T47D (cell line): ENCODE data around the gene IL17RA.
"Not testable (repeated sequence)": the region's sequence is repeated elsewhere in the genome, so short reads cannot be mapped to it uniquely, and the experiment has no call there.

Experiments
- DNase-seq, 2 experiments: peaks; one replicate each; pipeline versions ENCODE4 v3.0.0 to v3.0.0-alpha.2; 2011 to 2012; ENCODE audit warnings: low read depth in 1 of 2, low spot score in 1 of 2
- JUND ChIP-seq: IDR thresholded peaks from 2 replicates; pipeline ENCODE4 v1.6.1; 2012; ENCODE audit warnings: low read depth
- in situ Hi-C: cut with HindIII; loops from 2 replicates; pipeline ENCODE4 v1.10.0; 2016; ENCODE audit warnings: low sequenced_read_pairs, low pct_unique_long_range_greater_than_20kb

Gene IL17RA

GRCh38 chr22:17084554-17085276 is at the start of gene IL17RA:
TSS of gene IL17RA (plus strand) at chr22:17085000. CDS start at chr22:17085092, 92 bp downstream.
- peak; percentile 78 to 96 for DNase-seq

GRCh38 chr22:17035246-17035645 is 49.6 kb upstream of the IL17RA start:
- in situ Hi-C loops = no loop called here
- DNase-seq = no peak
- TF ChIP-seq JUND = no peak

More at GRCh38 chr22:17084554-17085276, at the start of gene IL17RA:
- TF ChIP-seq JUND = no peak
- in situ Hi-C loops = no loop called here

GRCh38 chr22:17035976-17036841 is 48.6 kb upstream of the IL17RA start:
- peak in 1 of 2 experiments; percentile 24 for DNase-seq

GRCh38 chr22:17036842-17037711 is 47.7 kb upstream of the IL17RA start:
- peak in 1 of 2 experiments; percentile 72 for DNase-seq
- in situ Hi-C loops = not testable (repeated sequence)

More at GRCh38 chr22:17035976-17036841, 48.6 kb upstream of the IL17RA start:
- in situ Hi-C loops = not testable (repeated sequence)

- no peak for TF ChIP-seq JUND
- in situ Hi-C loops = no loop called here
- DNase-seq = no peak
Observed at GRCh38 chr22:17043521-17043920, 41.3 kb upstream of the IL17RA start.

GRCh38 chr22:17046566-17047348 is 38.0 kb upstream of the IL17RA start:
- no peak for DNase-seq
- TF ChIP-seq JUND = no peak
- in situ Hi-C loops = no loop called here

GRCh38 chr22:17047656-17048055 is 37.1 kb upstream of the IL17RA start:
- DNase-seq = no peak
- in situ Hi-C loops = no loop called here
- no peak for TF ChIP-seq JUND

- TF ChIP-seq JUND = no peak
- in situ Hi-C loops = no loop called here
- no peak for DNase-seq
Observed at GRCh38 chr22:17056058-17056457, 28.7 kb upstream of the IL17RA start.

- no peak for TF ChIP-seq JUND
- in situ Hi-C loops = no loop called here
- no peak for DNase-seq
Observed at GRCh38 chr22:17056807-17057206, 28.0 kb upstream of the IL17RA start.

- in situ Hi-C loops = no loop called here
- no peak for TF ChIP-seq JUND
- DNase-seq = peak; percentile 56 to 84
Observed at GRCh38 chr22:17057959-17058814, 26.6 kb upstream of the IL17RA start.

- in situ Hi-C loops = no loop called here
- DNase-seq = no peak
- TF ChIP-seq JUND = no peak
Observed at GRCh38 chr22:17060126-17060525, 24.7 kb upstream of the IL17RA start.
